NCI-H748 (cell line): ENCODE measurements around the gene C1QTNF2.

ENCODE experiments used
- DNase-seq: peaks from one replicate; lab custom pipeline; 2025; ENCODE audit not compliant: unreplicated experiment; lab: John Stamatoyannopoulos, UW

C1QTNF2 gene

GRCh38 chr5:160375166-160375565 is 4.7 kb upstream of the C1QTNF2 start:
- no peak for DNase-seq

DNA sequence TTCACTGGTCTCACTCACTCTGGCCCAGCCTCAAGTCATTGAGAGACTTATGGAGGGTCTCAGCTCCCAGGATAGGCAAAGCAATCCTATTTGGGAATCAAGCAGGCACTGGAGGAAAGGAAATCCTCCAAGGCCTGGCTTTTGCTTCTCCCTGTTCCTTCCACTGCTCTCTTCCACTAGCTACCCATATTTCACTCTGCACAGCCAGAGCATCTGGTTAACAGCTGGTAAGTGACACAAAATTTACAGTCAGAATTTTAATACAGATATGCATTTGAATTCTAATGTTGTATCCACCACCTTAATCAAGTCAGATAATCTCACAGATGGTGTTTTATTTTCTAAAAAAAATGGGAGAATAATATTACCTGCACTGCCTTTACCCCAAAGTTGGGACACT is 868 bp upstream of the C1QTNF2 start:
- no peak for DNase-seq

DNA sequence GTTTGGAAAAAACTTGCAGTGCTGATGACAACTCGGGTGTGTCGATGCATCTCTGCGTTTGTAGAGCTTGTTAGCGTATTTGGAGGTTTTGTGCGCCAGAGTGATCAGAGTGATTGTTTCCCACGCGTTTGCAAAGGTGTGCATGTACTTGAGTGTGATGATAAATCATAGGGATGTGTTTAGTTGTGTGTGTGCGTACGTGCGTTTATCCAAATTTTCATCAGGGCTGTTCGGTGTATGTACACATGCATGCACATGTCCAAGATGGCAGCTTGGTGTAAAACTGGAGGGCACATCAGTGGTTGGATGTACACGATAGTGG is 248 bp upstream of the C1QTNF2 start:
- DNase-seq: no peak

- DNase-seq: no peak
These were observed 2.5 kb downstream of the C1QTNF2 start for GRCh38 chr5:160367885-160368284.

DNA sequence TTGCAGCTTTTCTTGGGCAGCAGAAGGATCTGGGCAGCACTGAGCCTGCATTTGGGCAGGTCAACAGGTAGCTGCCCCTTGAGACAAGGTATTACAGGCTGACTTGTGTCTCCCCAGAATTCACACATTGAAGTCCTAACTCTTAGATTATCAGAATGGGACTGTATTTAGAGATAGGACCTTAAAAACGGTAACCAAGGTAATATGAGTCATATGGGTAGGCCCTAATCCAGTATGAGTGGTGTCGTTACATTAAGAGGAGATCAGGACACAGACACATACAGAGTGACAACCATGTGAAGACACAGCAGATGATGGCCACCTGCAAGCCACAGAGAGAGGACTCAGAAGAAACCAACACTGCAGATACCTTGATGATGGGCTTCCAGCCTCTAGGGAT is 3.2 kb downstream of the C1QTNF2 start:
- no peak for DNase-seq

DNA sequence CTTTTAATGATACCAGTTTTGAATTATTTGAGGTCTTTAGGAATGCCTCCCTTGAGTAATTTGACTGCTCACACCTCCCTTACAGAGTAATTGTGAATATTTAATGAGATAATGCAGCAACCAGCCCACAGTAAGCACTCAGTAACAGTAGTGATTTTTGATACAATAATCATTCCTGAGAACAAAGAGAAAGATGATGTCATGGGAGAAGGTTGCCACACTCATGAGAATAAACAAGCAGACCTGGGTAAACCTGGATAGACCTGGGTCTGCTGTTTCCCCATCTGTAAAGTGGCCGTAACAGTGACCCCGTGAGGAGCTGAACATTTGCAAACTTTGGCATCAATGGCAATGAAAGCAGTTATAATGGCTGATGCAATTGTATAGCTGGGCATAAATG is 4.2 kb downstream of the C1QTNF2 start:
- DNase-seq: no peak

GRCh38 chr5:160363660-160364395 is 6.6 kb downstream of the C1QTNF2 start:
- DNase-seq: no peak

DNA sequence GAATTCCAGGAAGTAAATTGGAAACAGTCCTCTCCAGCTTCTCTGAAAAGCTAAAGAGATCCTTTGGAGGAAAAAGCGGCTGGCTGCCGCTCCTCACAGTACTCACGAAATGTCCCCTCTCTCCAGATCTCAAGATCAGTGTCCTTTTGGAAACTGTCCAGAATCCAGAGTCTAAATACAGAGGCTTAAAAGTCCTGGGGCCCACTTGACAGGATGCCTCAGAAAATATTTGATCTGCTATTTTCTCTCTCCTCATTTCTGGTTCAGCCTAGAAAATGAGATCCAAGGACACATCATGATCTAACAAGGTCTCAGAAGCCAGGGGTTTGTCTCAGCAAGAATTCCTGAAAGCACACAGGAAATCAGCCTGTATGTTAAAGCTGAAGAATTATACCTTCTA is 7.2 kb downstream of the C1QTNF2 start:
- DNase-seq: no peak

DNA sequence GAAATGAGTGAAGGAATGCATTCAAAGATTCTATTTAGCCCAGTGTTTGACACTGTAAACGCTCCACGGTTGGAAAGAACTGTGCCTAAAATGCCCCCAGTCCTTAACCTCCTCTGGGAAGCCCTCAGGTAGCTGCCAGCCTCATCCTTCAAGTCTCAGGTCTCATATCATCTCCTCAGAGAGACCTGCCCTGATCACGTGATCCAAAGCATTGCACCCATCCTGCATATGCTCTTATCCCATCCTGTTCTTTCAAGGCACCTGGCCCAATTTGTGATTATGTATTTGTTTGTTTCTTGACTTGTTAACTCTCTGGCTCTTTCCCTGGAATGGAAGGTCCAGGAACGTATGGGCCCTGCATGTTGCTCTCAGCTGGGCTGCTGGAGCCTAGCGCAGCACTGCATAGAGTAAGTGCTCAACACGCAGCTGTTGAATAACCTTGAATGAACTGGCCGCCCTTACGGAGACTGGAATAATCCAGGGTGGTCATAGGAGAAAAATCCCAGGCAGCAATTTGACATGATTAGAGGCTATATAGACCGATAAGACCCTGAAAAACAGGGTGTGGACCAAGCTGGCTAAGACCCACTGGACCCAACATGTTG is 8.7 kb downstream of the C1QTNF2 start:
- DNase-seq: no peak

GRCh38 chr5:160360310-160360709 is 10.1 kb downstream of the C1QTNF2 start:
- no peak for DNase-seq

- DNase-seq: no peak
These were observed 10.6 kb downstream of the C1QTNF2 start for GRCh38 chr5:160359816-160360215.

DNA sequence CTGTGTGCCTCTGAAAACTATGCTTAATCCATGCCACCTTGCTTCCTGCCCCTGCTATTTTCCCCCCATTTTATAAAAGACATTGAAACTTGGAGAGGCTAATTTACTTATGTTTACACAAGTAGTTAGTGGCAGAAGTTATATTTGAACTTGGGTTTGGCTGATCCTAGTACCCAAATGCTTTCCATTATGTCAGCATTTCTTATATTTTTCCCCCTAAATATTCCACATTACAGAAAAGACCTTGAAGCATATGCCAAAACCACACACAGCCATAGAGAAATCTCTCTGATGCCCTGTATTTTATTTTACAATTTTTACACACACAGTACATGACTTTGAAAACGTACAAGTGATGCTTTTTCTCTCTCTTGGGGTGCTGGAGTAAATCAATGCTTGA is 11.2 kb downstream of the C1QTNF2 start:
- DNase-seq: no peak

GRCh38 chr5:160357861-160358411 is 12.5 kb downstream of the C1QTNF2 start:
- no peak for DNase-seq

GRCh38 chr5:160357394-160357793 is 13.0 kb downstream of the C1QTNF2 start:
- DNase-seq: no peak

- no peak for DNase-seq
These were observed 13.7 kb downstream of the C1QTNF2 start for GRCh38 chr5:160356550-160357347.

- DNase-seq: no peak
These were observed 15.8 kb downstream of the C1QTNF2 start for GRCh38 chr5:160354666-160355065.

GRCh38 chr5:160353379-160353778 is 17.0 kb downstream of the C1QTNF2 start:
- DNase-seq: no peak

- DNase-seq: no peak
These were observed 18.1 kb downstream of the C1QTNF2 start for GRCh38 chr5:160352308-160352707.

GRCh38 chr5:160349935-160350303 is 20.5 kb downstream of the C1QTNF2 start:
- DNase-seq: no peak

- DNase-seq: no peak
These were observed 21.0 kb downstream of the C1QTNF2 start for GRCh38 chr5:160349249-160349934.

DNA sequence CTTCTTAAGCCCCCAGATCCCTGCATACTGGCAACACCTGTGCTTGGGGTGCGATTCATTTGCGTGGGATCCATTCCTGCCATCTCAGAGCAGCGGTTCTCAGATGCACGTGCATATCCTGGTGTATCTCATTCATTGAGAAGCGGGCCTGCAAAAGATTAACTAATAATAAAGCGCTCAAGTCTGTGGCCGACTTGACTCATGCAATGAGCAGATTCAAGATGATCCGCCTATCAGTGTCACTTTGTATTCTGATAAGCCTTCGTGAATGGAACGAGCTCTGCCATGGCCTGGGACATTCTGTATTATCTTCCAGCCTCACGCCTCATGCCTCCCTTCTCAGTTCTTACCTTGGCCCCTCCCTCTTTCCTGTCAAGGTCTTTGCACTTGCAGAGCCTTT is 22.3 kb downstream of the C1QTNF2 start:
- no peak for DNase-seq
